Measurements from ENCODE around the gene CYP4F22. TPM values are rescaled to one million over a fixed set of nuclear protein-coding genes. Genes with fewer than 3 reads are reported as not detected.
"Not testable (repeated sequence)": the region's sequence is repeated elsewhere in the genome, so short reads cannot be mapped to it uniquely, and the experiment has no call there.

Gene CYP4F22
- total and polyA plus RNA-seq, 5 donors = not detected

GRCh38 chr19:15471639-15472101 is 36.7 kb upstream of the CYP4F22 start:
- 53% methylated on average over 31 of the region's 31 CpGs for WGBS
- no peaks in the 10 kb centered on the region for H3K27me3 ChIP-seq (ENCODE audit: control insufficient read depth, insufficient read depth)
- ATAC-seq = peak in 1 of 2 donors; percentile 36
- H3K4me1 ChIP-seq (ENCODE audit: control insufficient read depth, insufficient read depth, low read length) = peaks cover 3% of the 10 kb centered on the region
- H3K27ac ChIP-seq (ENCODE audit: low read length) = no peak overlapping the region
- H3K9me3 ChIP-seq (ENCODE audit: control insufficient read depth, low read length) = no peaks in the 10 kb centered on the region
- intact Hi-C loops (cut with DNase I) = loop anchor here in 1 of 4 donors (10.0 kb wide), 1 partner anchor 53 kb away; no protein-coding TSS in a partner anchor
- no peak overlapping the region for H3K4me3 ChIP-seq (ENCODE audit: low read length)
- DNase-seq = peak in 1 of 3 donors; percentile 39

GRCh38 chr19:15473821-15474220 is 34.5 kb upstream of the CYP4F22 start:
- not testable (repeated sequence) for H3K9me3 ChIP-seq (ENCODE audit: control insufficient read depth, low read length); ATAC-seq; H3K27ac ChIP-seq (ENCODE audit: low read length); DNase-seq; H3K4me3 ChIP-seq (ENCODE audit: low read length); H3K4me1 ChIP-seq (ENCODE audit: control insufficient read depth, insufficient read depth, low read length); H3K27me3 ChIP-seq (ENCODE audit: control insufficient read depth, insufficient read depth)
- 79% methylated on average over 4 of the region's 4 CpGs for WGBS
- intact Hi-C loops (cut with DNase I) = loop anchor here in 1 of 4 donors (10.0 kb wide), 1 partner anchor 51 kb away; no protein-coding TSS in a partner anchor

- H3K4me1 ChIP-seq (ENCODE audit: control insufficient read depth, insufficient read depth, low read length) = no peaks in the 10 kb centered on the region
- H3K27me3 ChIP-seq (ENCODE audit: control insufficient read depth, insufficient read depth) = no peaks in the 10 kb centered on the region
- H3K4me3 ChIP-seq (ENCODE audit: low read length) = no peak overlapping the region
- DNase-seq (no peak), ATAC-seq (no peak)
- intact Hi-C loops (cut with DNase I) = loop anchor here in 1 of 4 donors (10.0 kb wide), 1 partner anchor 50 kb away; no protein-coding TSS in a partner anchor
- no peaks in the 10 kb centered on the region for H3K9me3 ChIP-seq (ENCODE audit: control insufficient read depth, low read length)
- H3K27ac ChIP-seq (ENCODE audit: low read length) = no peak overlapping the region
- WGBS = 79% methylated on average over 4 of the region's 4 CpGs
Measured at GRCh38 chr19:15475169-15475568, 33.2 kb upstream of the CYP4F22 start.

- Histone ChIP-seq H3K4me1 (ENCODE audit: control insufficient read depth, insufficient read depth, low read length) (no peaks in the 10 kb centered on the region), H3K9me3 (ENCODE audit: control insufficient read depth, low read length) (no peaks in the 10 kb centered on the region), H3K27ac (ENCODE audit: low read length) (no peak overlapping the region), H3K27me3 (ENCODE audit: control insufficient read depth, insufficient read depth) (no peaks in the 10 kb centered on the region), H3K4me3 (ENCODE audit: low read length) (no peak overlapping the region)
- WGBS = 94% methylated on average over 10 of the region's 10 CpGs
- ATAC-seq = no peak
- no peak for DNase-seq
- intact Hi-C loops (cut with DNase I) = loop anchor here in 1 of 4 donors (10.0 kb wide), 1 partner anchor 49 kb away; no protein-coding TSS in a partner anchor
Measured at GRCh38 chr19:15475611-15476010, 32.7 kb upstream of the CYP4F22 start.

GRCh38 chr19:15476325-15476724 is 32.0 kb upstream of the CYP4F22 start:
- no peaks in the 10 kb centered on the region for H3K4me1 ChIP-seq (ENCODE audit: control insufficient read depth, insufficient read depth, low read length)
- DNase-seq (no peak), ATAC-seq (no peak)
- H3K4me3 ChIP-seq (ENCODE audit: low read length) = no peak overlapping the region
- 71% methylated on average over 5 of the region's 5 CpGs for WGBS
- H3K27me3 ChIP-seq (ENCODE audit: control insufficient read depth, insufficient read depth) = no peaks in the 10 kb centered on the region
- no peaks in the 10 kb centered on the region for H3K9me3 ChIP-seq (ENCODE audit: control insufficient read depth, low read length)
- intact Hi-C loops (cut with DNase I) = loop anchor here in 1 of 4 donors (10.0 kb wide), 1 partner anchor 48 kb away; no protein-coding TSS in a partner anchor
- no peak overlapping the region for H3K27ac ChIP-seq (ENCODE audit: low read length)

GRCh38 chr19:15479391-15480345 is 28.7 kb upstream of the CYP4F22 start, which contains the start of gene PGLYRP2:
Gene PGLYRP2 (minus strand): TSS chr19:15479501. CDS start chr19:15479371, 130 bp downstream.
- Histone ChIP-seq H3K27me3 (ENCODE audit: control insufficient read depth, insufficient read depth) (no peaks in the 10 kb centered on the region), H3K4me3 (ENCODE audit: low read length) (no peak within 1 kb of the TSS), H3K27ac (ENCODE audit: low read length) (no peak within 1 kb of the TSS), H3K4me1 (ENCODE audit: control insufficient read depth, insufficient read depth, low read length) (no peaks in the 10 kb centered on the region), H3K9me3 (ENCODE audit: control insufficient read depth, low read length) (no peaks in the 10 kb centered on the region)
- DNase-seq = peak; percentile 29 to 70 (median 61)
- ATAC-seq = peak; percentile 61 to 70
- WGBS = 54% methylated on average over 16 of the region's 16 CpGs
- intact Hi-C loops (cut with DNase I) = loop anchor here in 1 of 4 donors (10.0 kb wide), 1 partner anchor 45 kb away; no protein-coding TSS in a partner anchor

- H3K4me3 ChIP-seq (ENCODE audit: low read length); H3K27ac ChIP-seq (ENCODE audit: low read length); DNase-seq; H3K9me3 ChIP-seq (ENCODE audit: control insufficient read depth, low read length); ATAC-seq; intact Hi-C loops (cut with DNase I); H3K27me3 ChIP-seq (ENCODE audit: control insufficient read depth, insufficient read depth); H3K4me1 ChIP-seq (ENCODE audit: control insufficient read depth, insufficient read depth, low read length): not testable (repeated sequence)
- 87% methylated on average over 7 of the region's 7 CpGs for WGBS
Measured at GRCh38 chr19:15480996-15481395, 27.3 kb upstream of the CYP4F22 start.

- H3K27ac ChIP-seq (ENCODE audit: low read length); H3K9me3 ChIP-seq (ENCODE audit: control insufficient read depth, low read length); DNase-seq; H3K27me3 ChIP-seq (ENCODE audit: control insufficient read depth, insufficient read depth); H3K4me1 ChIP-seq (ENCODE audit: control insufficient read depth, insufficient read depth, low read length); intact Hi-C loops (cut with DNase I); H3K4me3 ChIP-seq (ENCODE audit: low read length); ATAC-seq: not testable (repeated sequence)
- 92% methylated on average over 5 of the region's 5 CpGs for WGBS
Measured at GRCh38 chr19:15485768-15486167, 22.6 kb upstream of the CYP4F22 start.

- Histone ChIP-seq H3K9me3 (ENCODE audit: control insufficient read depth, low read length) (no peaks in the 10 kb centered on the region), H3K27ac (ENCODE audit: low read length) (no peak overlapping the region), H3K4me1 (ENCODE audit: control insufficient read depth, insufficient read depth, low read length) (no peaks in the 10 kb centered on the region), H3K27me3 (ENCODE audit: control insufficient read depth, insufficient read depth) (no peaks in the 10 kb centered on the region), H3K4me3 (ENCODE audit: low read length) (no peak overlapping the region)
- ATAC-seq (no peak), DNase-seq (no peak)
- intact Hi-C loops (cut with DNase I) = no loop called here
- 92% methylated on average over 4 of the region's 4 CpGs for WGBS
Measured at GRCh38 chr19:15487038-15487437, 21.3 kb upstream of the CYP4F22 start.

GRCh38 chr19:15488489-15489226 is 19.7 kb upstream of the CYP4F22 start:
- H3K4me1 ChIP-seq (ENCODE audit: control insufficient read depth, insufficient read depth, low read length) = no peaks in the 10 kb centered on the region
- ATAC-seq = peak; percentile 45 to 80
- 36% methylated on average over 13 of the region's 13 CpGs for WGBS
- DNase-seq = peak; percentile 61 to 81 (median 73)
- no peaks in the 10 kb centered on the region for H3K9me3 ChIP-seq (ENCODE audit: control insufficient read depth, low read length)
- H3K27ac ChIP-seq (ENCODE audit: low read length) = no peak overlapping the region
- H3K27me3 ChIP-seq (ENCODE audit: control insufficient read depth, insufficient read depth) = no peaks in the 10 kb centered on the region
- H3K4me3 ChIP-seq (ENCODE audit: low read length) = no peak overlapping the region
- intact Hi-C loops (cut with DNase I) = no loop called here

Data from right cardiac atrium (tissue), 5 donors.